Coronary artery (tissue), 2 donors: Measurements from ENCODE around the gene HBEGF.
A peak's percentile ranks its signal among the peaks of the same experiment; 100 is the strongest.

Source experiments
- DNase-seq: peaks from one replicate; pipeline ENCODE4 v3.0.0-alpha.2; 2017; ENCODE audit warnings: low spot score
- H3K27ac ChIP-seq, 2 donors: fragments of 200-600 bp; sonication (generic); one replicate each; pipeline ENCODE4 v1.5.1; 2016 to 2019
- H3K4me3 ChIP-seq: fragments of 200-600 bp; sonication (generic); 2 replicates; pipeline ENCODE4 v1.5.1; 2016; ENCODE audit warnings: mild to moderate bottlenecking, moderate library complexity
- TF ChIP-seq, protein P1 (sequence below): fragments of 200-600 bp; sonication (generic); IDR thresholded peaks from one replicate; pipeline ENCODE4 v1.5.1; 2019; ENCODE audit warnings: antibody characterized with exemption

HBEGF gene

DNA sequence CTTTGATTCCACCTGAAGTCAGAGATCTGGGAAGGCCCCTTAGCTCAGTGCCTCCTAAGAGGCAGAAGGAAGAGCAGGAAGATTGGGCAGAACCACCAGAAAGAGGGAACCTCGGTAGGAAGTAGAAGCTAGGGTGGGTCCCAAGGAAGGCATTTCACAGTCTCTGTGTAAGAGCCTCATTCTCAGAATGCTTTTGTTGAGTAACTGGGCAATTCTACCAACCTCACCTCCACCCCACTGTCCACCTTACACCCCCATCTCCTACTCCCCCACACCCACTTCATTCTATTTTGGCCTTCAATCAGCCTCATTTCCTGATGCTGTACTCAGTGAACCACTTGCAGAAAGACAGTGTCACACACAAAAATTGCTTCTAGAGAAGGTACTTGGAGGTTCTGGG lies 3.5 kb downstream of the HBEGF start:
- DNase-seq = no peak
- Histone ChIP-seq H3K4me3 (no peak overlapping the region), H3K27ac (peak overlapping the region; percentile 43 to 64)
- TF ChIP-seq, protein P1, sequence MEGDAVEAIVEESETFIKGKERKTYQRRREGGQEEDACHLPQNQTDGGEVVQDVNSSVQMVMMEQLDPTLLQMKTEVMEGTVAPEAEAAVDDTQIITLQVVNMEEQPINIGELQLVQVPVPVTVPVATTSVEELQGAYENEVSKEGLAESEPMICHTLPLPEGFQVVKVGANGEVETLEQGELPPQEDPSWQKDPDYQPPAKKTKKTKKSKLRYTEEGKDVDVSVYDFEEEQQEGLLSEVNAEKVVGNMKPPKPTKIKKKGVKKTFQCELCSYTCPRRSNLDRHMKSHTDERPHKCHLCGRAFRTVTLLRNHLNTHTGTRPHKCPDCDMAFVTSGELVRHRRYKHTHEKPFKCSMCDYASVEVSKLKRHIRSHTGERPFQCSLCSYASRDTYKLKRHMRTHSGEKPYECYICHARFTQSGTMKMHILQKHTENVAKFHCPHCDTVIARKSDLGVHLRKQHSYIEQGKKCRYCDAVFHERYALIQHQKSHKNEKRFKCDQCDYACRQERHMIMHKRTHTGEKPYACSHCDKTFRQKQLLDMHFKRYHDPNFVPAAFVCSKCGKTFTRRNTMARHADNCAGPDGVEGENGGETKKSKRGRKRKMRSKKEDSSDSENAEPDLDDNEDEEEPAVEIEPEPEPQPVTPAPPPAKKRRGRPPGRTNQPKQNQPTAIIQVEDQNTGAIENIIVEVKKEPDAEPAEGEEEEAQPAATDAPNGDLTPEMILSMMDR = no peak

DNA sequence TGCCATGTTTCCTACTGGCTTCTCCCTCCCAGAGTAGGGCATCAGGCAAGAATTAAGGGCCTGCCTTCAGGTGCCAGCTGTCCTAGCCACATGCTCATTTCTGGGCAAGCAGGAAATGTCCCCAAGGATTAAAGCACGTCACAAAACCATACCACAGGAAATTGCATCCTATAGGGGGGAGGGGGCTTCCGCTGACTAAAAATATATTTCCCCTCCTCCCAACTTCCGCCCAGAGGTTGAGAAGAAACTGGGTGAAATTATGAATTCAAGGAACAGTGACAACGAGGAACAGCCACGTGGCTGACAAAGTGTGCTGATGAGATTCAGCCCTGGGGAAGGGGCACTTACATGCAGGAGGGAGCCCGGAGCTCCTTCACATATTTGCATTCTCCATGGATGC lies 4.1 kb downstream of the HBEGF start:
- Histone ChIP-seq H3K4me3 (peak overlapping the region; percentile 47), H3K27ac (peak overlapping the region; percentile 43 to 80)
- no peak for DNase-seq

DNA sequence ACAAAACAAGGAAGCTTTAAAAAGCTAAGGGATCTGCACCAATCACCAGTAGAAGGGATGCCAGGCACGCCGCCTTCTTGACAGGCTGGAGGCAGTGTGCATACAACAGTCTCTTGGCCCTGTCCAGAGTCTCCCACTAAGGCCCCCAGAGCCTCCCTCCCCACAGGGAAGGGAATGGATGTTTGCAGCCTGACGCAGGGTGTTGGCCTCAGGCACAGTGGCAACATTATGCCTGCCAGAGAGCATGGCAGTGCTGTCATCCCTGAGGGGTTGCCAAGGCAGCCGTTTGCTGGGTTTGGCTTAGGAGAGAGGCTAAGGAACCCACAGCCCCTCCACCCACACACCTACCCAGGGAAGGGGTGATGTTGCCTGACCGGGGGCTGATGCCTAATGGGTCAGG lies 4.8 kb downstream of the HBEGF start:
- Histone ChIP-seq H3K4me3 (peak overlapping the region; percentile 47), H3K27ac (peak overlapping the region; percentile 43 to 80)
- peak; percentile 84 for DNase-seq
- TF ChIP-seq, protein P1 = no peak

More for the DNA sequence above, 4.1 kb downstream of the HBEGF start:
- TF ChIP-seq, protein P1 = no peak

DNA sequence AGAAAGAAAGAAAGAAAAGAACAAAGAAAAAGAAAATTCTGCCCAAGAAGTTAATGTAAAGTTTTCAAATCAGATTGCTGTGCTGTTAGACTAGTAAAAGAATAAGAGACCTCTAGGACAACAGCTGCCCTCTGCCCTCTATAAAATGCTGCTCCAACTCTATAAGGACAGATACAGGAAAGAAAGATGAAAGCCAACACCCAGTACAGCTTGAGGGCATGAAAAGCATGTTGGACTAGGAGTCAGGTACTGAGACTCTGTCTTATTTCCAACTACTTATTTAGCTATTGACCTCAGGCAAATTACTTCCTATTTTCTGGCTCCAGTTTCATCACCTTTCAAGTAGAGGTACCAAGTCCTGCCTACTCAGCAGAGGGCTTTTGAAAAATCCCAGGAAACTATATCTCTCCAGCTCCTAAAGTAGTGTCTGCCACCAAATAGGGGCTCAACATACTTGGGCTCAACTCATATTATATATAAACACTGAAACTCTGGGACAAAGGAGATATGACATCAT lies 5.7 kb downstream of the HBEGF start:
- no peak for DNase-seq
- Histone ChIP-seq H3K27ac (peak overlapping the region in 1 of 2 donors; percentile 80), H3K4me3 (no peak overlapping the region)
- TF ChIP-seq, protein P1 = no peak

DNA sequence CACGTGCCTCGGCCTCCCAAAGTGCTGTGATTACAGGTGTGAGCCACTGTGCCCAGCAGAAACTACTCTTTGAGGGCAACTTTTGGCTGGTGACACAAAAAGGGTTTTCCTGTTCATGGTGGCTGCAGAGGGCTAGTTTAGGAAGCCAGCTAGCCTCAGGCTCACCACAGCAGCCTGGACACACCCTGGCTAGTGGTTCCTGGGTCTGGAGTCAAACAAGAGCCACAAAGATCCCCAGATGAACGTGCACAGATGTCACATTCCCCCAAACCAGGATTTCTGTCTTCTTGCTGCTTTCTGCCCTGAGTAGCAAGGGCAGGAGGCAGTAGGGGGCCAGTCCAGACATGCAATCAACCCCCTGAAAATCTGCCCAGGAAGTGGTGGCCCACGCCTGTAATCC lies 6.8 kb downstream of the HBEGF start:
- no peak overlapping the region for H3K27ac ChIP-seq
- DNase-seq = no peak
- TF ChIP-seq, protein P1 = no peak
- H3K4me3 ChIP-seq = no peak overlapping the region

DNA sequence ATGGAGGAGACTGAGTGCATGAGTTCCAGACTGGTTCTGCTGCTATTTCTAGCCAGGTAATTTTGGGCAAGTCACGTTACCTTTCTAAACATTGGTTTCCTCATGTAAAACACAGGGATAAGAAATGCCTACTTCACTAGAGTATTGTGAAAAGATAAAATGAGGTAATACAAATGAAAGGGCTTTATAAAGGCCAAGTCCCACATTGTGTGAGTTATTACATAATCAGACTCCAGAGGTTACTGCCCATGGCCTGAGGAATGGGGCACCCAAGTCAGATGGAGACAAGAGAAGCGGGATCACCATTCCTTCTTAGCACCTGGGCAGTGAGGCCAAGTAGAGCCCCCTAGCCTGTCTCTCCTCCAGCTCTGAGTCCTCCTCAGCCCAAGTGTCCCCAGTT lies 7.5 kb downstream of the HBEGF start:
- Histone ChIP-seq H3K27ac (no peak overlapping the region), H3K4me3 (no peak overlapping the region)
- DNase-seq = no peak
- TF ChIP-seq, protein P1 = no peak

DNA sequence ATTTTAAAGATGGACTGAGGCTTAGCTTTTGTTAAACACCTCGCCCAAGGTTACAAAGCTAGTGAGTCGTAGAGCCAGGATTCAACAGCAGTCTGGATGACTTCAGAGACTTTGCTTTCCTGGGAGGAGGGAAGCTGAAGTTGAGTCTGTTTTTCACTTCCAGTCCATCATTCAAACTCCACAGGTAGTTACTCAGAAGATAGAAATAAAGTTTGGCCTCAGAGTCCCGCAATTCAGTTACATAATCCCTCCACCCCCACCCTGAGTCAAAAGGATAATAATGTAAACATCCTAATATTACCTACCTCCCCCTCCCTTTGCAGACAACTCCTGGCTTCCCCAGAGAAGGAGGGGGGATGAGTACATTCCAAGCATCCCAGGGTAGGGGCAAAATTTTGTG lies 8.1 kb downstream of the HBEGF start:
- TF ChIP-seq, protein P1 = no peak
- Histone ChIP-seq H3K27ac (no peak overlapping the region), H3K4me3 (no peak overlapping the region)
- no peak for DNase-seq
